CD8-positive, alpha-beta memory T cell (primary cell): ENCODE measurements around the gene SLC4A1. TPM values are rescaled to one million over a fixed set of nuclear protein-coding genes. Genes with fewer than 3 reads are reported as not detected.
A peak's percentile ranks its signal among the peaks of the same experiment; 100 is the strongest.

Source experiments
- CTCF ChIA-PET: fragments of 350-600 bp; sonication (Branson Sonifier 250); formaldehyde crosslinking; loops from one replicate; lab custom pipeline; 2021; ENCODE audit warnings: antibody characterized with exemption; lab: Charles Lee
- POLR2A ChIA-PET: fragments of 350-600 bp; sonication (Branson Sonifier 250); formaldehyde crosslinking; loops from one replicate; lab custom pipeline; 2021; ENCODE audit warnings: antibody characterized with exemption; lab: Charles Lee
- DNase-seq, 5 donors: peaks; one replicate each; pipeline versions ENCODE4 v3.0.0 to v3.0.0-alpha.2; 2020 to 2022; ENCODE audit warnings: mixed read lengths in 1 of 5
- H3K27ac ChIP-seq: one replicate; pipeline ENCODE4 v1.7.0; 2013; ENCODE audit warnings: low read depth, mild to moderate bottlenecking, low read length, moderate library complexity
- H3K27me3 ChIP-seq: 2 replicates; pipeline ENCODE4 v1.7.0; 2013; ENCODE audit warnings: low read length, mild to moderate bottlenecking; ENCODE audit not compliant: insufficient read depth, poor library complexity, severe bottlenecking
- H3K36me3 ChIP-seq: 2 replicates; pipeline ENCODE4 v1.7.0; 2013; ENCODE audit warnings: mild to moderate bottlenecking, low read length, moderate library complexity; ENCODE audit not compliant: insufficient read depth
- H3K4me1 ChIP-seq: 2 replicates; pipeline ENCODE4 v1.7.0; 2013; ENCODE audit warnings: mild to moderate bottlenecking, low read length, moderate library complexity; ENCODE audit not compliant: insufficient read depth
- H3K4me3 ChIP-seq: 2 replicates; pipeline ENCODE4 v1.7.0; 2013; ENCODE audit warnings: mild to moderate bottlenecking, low read length
- H3K9me3 ChIP-seq: 2 replicates; pipeline ENCODE4 v1.7.0; 2013; ENCODE audit warnings: mild to moderate bottlenecking, low read length
- H3K27ac Mint-ChIP-seq, 8 donors: one replicate each; pipeline ENCODE4 v1.8.0; 2020 to 2021; ENCODE audit warnings: mixed read lengths in 8 of 8, mild to moderate bottlenecking in 6 of 8, inconsistent platforms in 3 of 8, moderate library complexity in 3 of 8
- H3K27me3 Mint-ChIP-seq, 2 donors: one replicate each; pipeline ENCODE4 v1.8.0; 2020 to 2021; ENCODE audit warnings: mixed read lengths in 2 of 2, mild to moderate bottlenecking in 1 of 2, moderate library complexity in 1 of 2
- H3K36me3 Mint-ChIP-seq, 3 donors: one replicate each; pipeline ENCODE4 v1.8.0; 2020 to 2021; ENCODE audit warnings: mixed read lengths in 3 of 3, inconsistent platforms in 1 of 3, mild to moderate bottlenecking in 1 of 3
- H3K4me1 Mint-ChIP-seq, 3 donors: one replicate each; pipeline ENCODE4 v1.8.0; 2020 to 2021; ENCODE audit warnings: mixed read lengths in 3 of 3, inconsistent platforms in 1 of 3, mild to moderate bottlenecking in 1 of 3
- H3K4me3 Mint-ChIP-seq, 7 donors: one replicate each; pipeline ENCODE4 v1.8.0; 2020 to 2021; ENCODE audit warnings: mixed read lengths in 7 of 7, mild to moderate bottlenecking in 6 of 7, moderate library complexity in 4 of 7, inconsistent platforms in 2 of 7
- H3K9me3 Mint-ChIP-seq, 5 donors: one replicate each; pipeline ENCODE4 v1.8.0; 2020 to 2022; ENCODE audit warnings: mixed read lengths in 5 of 5, mild to moderate bottlenecking in 3 of 5, moderate library complexity in 2 of 5, inconsistent platforms in 1 of 5
- polyA plus RNA-seq: library from polyadenylated mRNA; unstranded; fragments of 300-500 nt; fragmentation: Illumina TruSeq; gene quantifications from one replicate; pipeline ENCODE4 v1.2.3, GENCODE V29; 2021
- total RNA-seq, 2 experiments: library from RNA; stranded (reverse); gene quantifications; one replicate each; pipeline ENCODE4 v1.2.3, GENCODE V29; 2021

Gene SLC4A1
- total and polyA plus RNA-seq, 3 experiments from 2014 or later = not detected

DNA sequence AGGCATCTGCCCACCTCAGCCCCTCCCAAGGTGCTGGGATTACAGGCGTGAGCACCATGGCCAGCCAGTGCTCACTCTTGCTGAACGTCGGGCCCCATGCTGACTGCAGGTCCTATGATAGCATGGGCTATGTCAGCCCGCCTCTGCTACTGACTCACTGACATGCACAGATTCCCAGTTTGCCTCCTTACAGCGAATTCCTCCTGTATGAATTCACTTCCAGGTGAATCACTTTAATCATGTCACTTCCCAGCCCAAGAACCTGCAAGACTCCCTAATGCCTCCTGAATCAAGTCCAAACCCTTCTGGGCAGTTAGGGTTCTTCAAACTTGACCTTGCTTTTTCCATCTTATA is 32.4 kb downstream of the SLC4A1 start:
- Histone ChIP-seq H3K27me3 (no peaks in the 10 kb centered on the region), H3K9me3 (no peaks in the 10 kb centered on the region), H3K27ac (no peak overlapping the region), H3K4me3 (no peak overlapping the region), H3K36me3 (no peaks in the 10 kb centered on the region), H3K4me1 (no peaks in the 10 kb centered on the region)
- ChIA-PET CTCF (no interaction called here), POLR2A (no interaction called here)
- H3K9me3 Mint-ChIP-seq = no peaks in the 10 kb centered on the region
- peaks cover 7 to 14% of the 10 kb centered on the region in 2 donors for H3K27me3 Mint-ChIP-seq
- H3K4me3 Mint-ChIP-seq = no peak overlapping the region
- no peaks in the 10 kb centered on the region for H3K36me3 Mint-ChIP-seq
- peak overlapping the region in 2 of 8 donors; percentile 43 to 61 for H3K27ac Mint-ChIP-seq
- H3K4me1 Mint-ChIP-seq = peaks cover 6 to 7% (median 6%) of the 10 kb centered on the region in 3 donors
- no peak for DNase-seq

GRCh38 chr17:44233582-44233981 is 34.4 kb downstream of the SLC4A1 start:
- Histone ChIP-seq H3K27me3 (no peaks in the 10 kb centered on the region), H3K27ac (no peak overlapping the region), H3K4me3 (no peak overlapping the region), H3K9me3 (no peaks in the 10 kb centered on the region), H3K4me1 (no peaks in the 10 kb centered on the region), H3K36me3 (no peaks in the 10 kb centered on the region)
- H3K27ac Mint-ChIP-seq = no peak overlapping the region
- no peaks in the 10 kb centered on the region for H3K36me3 Mint-ChIP-seq
- H3K9me3 Mint-ChIP-seq = no peaks in the 10 kb centered on the region
- H3K4me1 Mint-ChIP-seq = peaks cover 6 to 7% (median 6%) of the 10 kb centered on the region in 3 donors
- ChIA-PET CTCF (no interaction called here), POLR2A (interaction anchor here (0.7 kb wide), 1 partner anchor 84 kb away, joined by 5 read pairs; no protein-coding TSS in a partner anchor)
- DNase-seq = no peak
- peaks cover 8 to 14% of the 10 kb centered on the region in 2 donors for H3K27me3 Mint-ChIP-seq
- H3K4me3 Mint-ChIP-seq = no peak overlapping the region

DNA sequence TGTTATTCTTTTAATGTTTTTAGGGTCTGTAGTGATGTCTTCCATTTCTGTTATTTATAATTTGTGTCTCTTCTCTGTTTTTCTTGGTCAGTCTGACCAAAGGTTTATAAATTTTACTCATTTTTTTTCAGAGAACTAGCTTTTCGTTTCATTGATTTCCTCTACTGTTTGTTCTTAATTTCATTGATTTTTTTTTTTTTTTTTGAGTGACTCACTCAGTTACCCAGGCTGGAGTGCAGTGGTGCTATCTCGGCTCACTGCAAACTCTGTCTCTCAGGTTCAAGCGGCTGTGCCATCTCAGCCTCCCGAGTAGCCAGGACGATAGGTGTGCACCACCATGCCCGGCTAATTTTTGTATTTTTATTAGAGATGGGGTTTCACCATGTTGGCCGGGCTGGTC is 35.9 kb downstream of the SLC4A1 start:
- H3K27me3 ChIP-seq = no peaks in the 10 kb centered on the region
- Mint-ChIP-seq H3K9me3 (no peaks in the 10 kb centered on the region), H3K27me3 (peaks cover 8 to 14% of the 10 kb centered on the region in 2 donors), H3K4me1 (peaks cover 6 to 7% (median 6%) of the 10 kb centered on the region in 3 donors), H3K4me3 (no peak overlapping the region), H3K36me3 (no peaks in the 10 kb centered on the region), H3K27ac (no peak overlapping the region)
- no peak overlapping the region for H3K27ac ChIP-seq
- ChIA-PET POLR2A (no interaction called here), CTCF (no interaction called here)
- H3K4me1 ChIP-seq = no peaks in the 10 kb centered on the region
- DNase-seq = no peak
- H3K4me3 ChIP-seq = no peak overlapping the region
- no peaks in the 10 kb centered on the region for H3K36me3 ChIP-seq
- H3K9me3 ChIP-seq = no peaks in the 10 kb centered on the region

- Mint-ChIP-seq H3K4me3 (peak overlapping the region in 1 of 7 donors; percentile 37), H3K27ac (no peak overlapping the region), H3K36me3 (no peaks in the 10 kb centered on the region), H3K27me3 (peaks cover 4 to 8% of the 10 kb centered on the region in 2 donors), H3K4me1 (peaks cover 4 to 5% (median 4%) of the 10 kb centered on the region in 3 donors), H3K9me3 (no peaks in the 10 kb centered on the region)
- Histone ChIP-seq H3K9me3 (no peaks in the 10 kb centered on the region), H3K27ac (no peak overlapping the region), H3K4me1 (no peaks in the 10 kb centered on the region), H3K27me3 (no peaks in the 10 kb centered on the region), H3K4me3 (no peak overlapping the region), H3K36me3 (no peaks in the 10 kb centered on the region)
- CTCF ChIA-PET = no interaction called here
- POLR2A ChIA-PET = no interaction called here
- no peak for DNase-seq
These were observed 37.8 kb downstream of the SLC4A1 start for GRCh38 chr17:44230140-44230539.

- no peak for DNase-seq
- Histone ChIP-seq H3K27ac (no peak overlapping the region), H3K27me3 (no peaks in the 10 kb centered on the region), H3K36me3 (no peaks in the 10 kb centered on the region), H3K4me3 (no peak overlapping the region), H3K4me1 (no peaks in the 10 kb centered on the region), H3K9me3 (no peaks in the 10 kb centered on the region)
- Mint-ChIP-seq H3K9me3 (no peaks in the 10 kb centered on the region), H3K27me3 (peaks cover 4% of the 10 kb centered on the region in 2 donors), H3K36me3 (no peaks in the 10 kb centered on the region), H3K4me3 (no peak overlapping the region), H3K27ac (peak overlapping the region in 1 of 8 donors; percentile 29), H3K4me1 (no peaks in the 10 kb centered on the region)
- ChIA-PET CTCF (interaction anchor here (1.1 kb wide), 1 partner anchor 19 kb away, joined by 4 read pairs; no protein-coding TSS in a partner anchor), POLR2A (interaction anchor here (0.6 to 1.0 kb wide), 2 partner anchors 9 to 10 kb away, joined by 3 read pairs; partner anchors contain the start of gene UBTF)
These were observed 38.8 kb downstream of the SLC4A1 start for GRCh38 chr17:44229090-44229489.

DNA sequence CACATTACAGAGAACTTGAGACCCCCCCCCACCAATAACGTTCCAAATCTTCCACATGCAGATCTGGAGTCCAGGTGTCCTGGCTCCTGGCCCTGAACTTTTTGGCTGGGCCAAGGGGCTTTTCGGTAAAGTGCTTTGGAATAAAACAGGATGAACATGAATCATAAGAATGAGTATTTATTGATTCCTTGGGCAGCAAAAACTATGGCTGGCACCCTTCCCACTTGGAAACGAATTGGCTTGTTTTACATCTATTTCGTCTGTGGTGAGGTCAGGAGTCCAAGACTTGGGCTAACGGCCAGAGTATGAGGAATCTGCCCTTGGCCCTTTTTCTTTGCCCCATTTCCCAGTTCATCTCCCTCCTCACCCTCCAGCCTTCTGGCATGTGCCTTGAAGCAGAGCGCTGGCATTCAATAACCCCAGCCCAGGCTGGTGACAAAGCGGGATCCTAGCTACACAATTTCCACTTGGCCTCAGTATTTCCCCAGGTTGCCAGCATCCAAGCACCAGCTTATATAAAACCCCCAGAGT is 44.3 kb downstream of the SLC4A1 start:
- peaks cover 8% of the 10 kb centered on the region for H3K4me1 ChIP-seq

DNA sequence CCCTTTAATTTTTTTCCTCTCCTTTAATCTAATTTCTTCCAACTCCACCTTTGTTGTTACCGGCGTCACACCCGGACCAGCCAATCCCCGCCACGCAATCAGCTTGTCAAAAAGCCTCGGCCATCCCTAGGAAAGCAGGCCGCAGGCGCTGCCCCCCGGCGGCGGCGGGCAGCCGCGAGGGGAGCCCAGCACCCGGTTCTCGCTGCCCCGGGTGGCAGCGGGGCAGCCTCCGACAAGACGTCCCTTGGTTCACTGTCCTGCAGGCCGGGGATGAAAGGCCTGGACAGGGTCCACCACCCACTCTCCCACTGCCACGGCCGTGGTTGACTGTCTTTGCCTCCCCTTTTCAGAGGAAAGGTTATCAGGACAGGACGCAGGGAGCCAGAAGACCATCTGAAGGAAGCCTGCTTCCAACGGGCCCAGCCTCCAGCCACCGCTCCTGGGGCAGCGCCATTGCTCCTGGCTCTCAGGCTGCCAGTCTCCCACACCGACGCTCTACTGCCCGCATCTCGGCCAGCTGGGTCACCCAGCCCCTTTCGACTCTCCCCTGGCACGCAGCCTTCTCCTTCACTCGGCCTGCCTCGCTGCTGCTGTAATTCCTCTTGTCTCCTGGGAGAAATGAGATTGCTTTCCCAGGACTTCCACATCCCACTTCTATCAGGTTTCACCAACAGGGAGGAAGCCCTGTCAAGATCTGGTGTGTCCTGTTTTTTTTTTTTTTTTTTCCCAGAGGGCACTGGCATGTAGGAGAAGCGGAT is 45.6 kb downstream of the SLC4A1 start:
- H3K36me3 Mint-ChIP-seq = peaks cover 0 to 13% (median 0%) of the 10 kb centered on the region in 3 donors
- H3K27me3 ChIP-seq = no peaks in the 10 kb centered on the region
- H3K27me3 Mint-ChIP-seq = no peaks in the 10 kb centered on the region
- peak overlapping the region; percentile 89 to 100 (median 96) for H3K4me3 Mint-ChIP-seq
- H3K4me1 ChIP-seq = peaks cover 17% of the 10 kb centered on the region
- POLR2A ChIA-PET = interaction anchor here (0.7 to 6.2 kb wide), 11 partner anchors 12 to 131 kb away, joined by 4 to 58 read pairs (median 12); partner anchors contain the start of genes ATXN7L3, RUNDC3A, SLC25A39 and TMUB2
- H3K36me3 ChIP-seq = no peaks in the 10 kb centered on the region
- peaks cover 14 to 23% (median 17%) of the 10 kb centered on the region in 3 donors for H3K4me1 Mint-ChIP-seq
- peak in 3 of 5 donors; percentile 37 to 47 (median 47) for DNase-seq
- no peaks in the 10 kb centered on the region for H3K9me3 ChIP-seq
- peak overlapping the region; percentile 89 for H3K4me3 ChIP-seq
- H3K27ac Mint-ChIP-seq = peak overlapping the region; percentile 81 to 99 (median 96)
- H3K9me3 Mint-ChIP-seq = no peaks in the 10 kb centered on the region
- CTCF ChIA-PET = interaction anchor here (0.7 to 5.7 kb wide), 12 partner anchors 12 to 128 kb away, joined by 3 to 50 read pairs (median 4); partner anchors contain the start of genes GRN and TMUB2
- peak overlapping the region; percentile 59 for H3K27ac ChIP-seq

More for the DNA sequence above, 44.3 kb downstream of the SLC4A1 start:
- Mint-ChIP-seq H3K4me1 (peaks cover 8 to 14% (median 12%) of the 10 kb centered on the region in 3 donors), H3K4me3 (peak overlapping the region in 2 of 7 donors; percentile 45 to 82), H3K36me3 (peaks cover 0 to 10% (median 0%) of the 10 kb centered on the region in 3 donors), H3K9me3 (no peaks in the 10 kb centered on the region), H3K27ac (peak overlapping the region in 4 of 8 donors; percentile 12 to 99 (median 71)), H3K27me3 (no peaks in the 10 kb centered on the region)
- no peaks in the 10 kb centered on the region for H3K27me3 ChIP-seq
- DNase-seq = no peak
- H3K27ac ChIP-seq = no peak overlapping the region
- no peaks in the 10 kb centered on the region for H3K36me3 ChIP-seq
- H3K9me3 ChIP-seq = no peaks in the 10 kb centered on the region
- POLR2A ChIA-PET = interaction anchor here (0.7 to 1.1 kb wide), 2 partner anchors 8 to 22 kb away, joined by 3 to 4 read pairs; no protein-coding TSS in a partner anchor
- CTCF ChIA-PET = interaction anchor here (2.5 kb wide), 1 partner anchor 14 kb away, joined by 10 read pairs; no protein-coding TSS in a partner anchor
- no peak overlapping the region for H3K4me3 ChIP-seq
